Measurements from ENCODE around the gene EAF1. TPM values are rescaled to one million over a fixed set of nuclear protein-coding genes. Genes with fewer than 3 reads are reported as not detected.

Gene EAF1
- polyA plus RNA-seq, 1 donor (not counting 4 experiments of a cell fraction or from before 2014, with no cell fraction given), result 13.7 TPM

- FAIRE-seq (peak; percentile 81), DNase-seq (ENCODE audit: low read depth, low spot score) (no peak)
- Histone ChIP-seq H3K9ac (ENCODE audit: control insufficient read depth, extremely low read depth, insufficient read depth, low read length) (peak overlapping the region; percentile 91), H2AFZ (ENCODE audit: control insufficient read depth, low read length) (no peak overlapping the region), H3K4me1 (ENCODE audit: control insufficient read depth, extremely low read depth, insufficient read depth, low read length) (peaks cover 10% of the 10 kb centered on the region), H3K4me3 (ENCODE audit: control insufficient read depth in 2 of 3, extremely low read depth in 1 of 3, insufficient read depth in 2 of 3, low read depth in 1 of 3, low read length in 3 of 3) (peak overlapping the region; percentile 83 to 97 (median 84)), H3K9me3 (ENCODE audit: control insufficient read depth, low read depth, low read length) (no peaks in the 10 kb centered on the region), H3K27me3 (ENCODE audit: control insufficient read depth, extremely low read depth, insufficient read depth, low read length) (no peaks in the 10 kb centered on the region), H3K9me1 (ENCODE audit: control insufficient read depth, extremely low read depth, insufficient read depth, low read length) (peaks cover 6% of the 10 kb centered on the region), H3K79me2 (ENCODE audit: control insufficient read depth, insufficient read depth, low read length) (peaks cover 57% of the 10 kb centered on the region), H3K27ac (ENCODE audit: control insufficient read depth, insufficient read depth, low read length) (peak overlapping the region; percentile 79), H4K20me1 (ENCODE audit: control insufficient read depth, extremely low read depth, insufficient read depth, low read length) (peaks cover 8% of the 10 kb centered on the region), H3K36me3 (ENCODE audit: control insufficient read depth in 2 of 2, extremely low read depth in 1 of 2, insufficient read depth in 2 of 2, low read length in 2 of 2) (peaks cover 8 to 25% of the 10 kb centered on the region in 2 experiments), H3K4me2 (ENCODE audit: control insufficient read depth, extremely low read depth, insufficient read depth, low read depth, low read length) (peak overlapping the region; percentile 93)
- dilution Hi-C loops (cut with MboI; ENCODE audit: extremely low pct_ligation_motif_present, low sequenced_read_pairs), result no loop called here
- TF ChIP-seq EZH2 (IDR thresholded peaks at IDR 0.05; ENCODE audit: low read length) (no peak), CTCF (optimal IDR thresholded peaks at IDR 0.05 in 1 of 3, IDR thresholded peaks at IDR 0.05 in 1 of 3, conservative IDR thresholded peaks at IDR 0.05 in 1 of 3; ENCODE audit: extremely low read depth in 1 of 3, insufficient read depth in 2 of 3, low read length in 3 of 3) (no peak)
These were observed 1.1 kb downstream of the EAF1 start for GRCh38 chr3:15428539-15428938.

GRCh38 chr3:15429080-15429479 lies 1.7 kb downstream of the EAF1 start:
- H3K9me3 ChIP-seq (ENCODE audit: control insufficient read depth, low read depth, low read length), result no peaks in the 10 kb centered on the region
- H3K9me1 ChIP-seq (ENCODE audit: control insufficient read depth, extremely low read depth, insufficient read depth, low read length), result peaks cover 6% of the 10 kb centered on the region
- H3K79me2 ChIP-seq (ENCODE audit: control insufficient read depth, insufficient read depth, low read length), result peaks cover 57% of the 10 kb centered on the region
- peak overlapping the region; percentile 79 for H3K27ac ChIP-seq (ENCODE audit: control insufficient read depth, insufficient read depth, low read length)
- H3K9ac ChIP-seq (ENCODE audit: control insufficient read depth, extremely low read depth, insufficient read depth, low read length), result no peak overlapping the region
- no peak overlapping the region for H2AFZ ChIP-seq (ENCODE audit: control insufficient read depth, low read length)
- TF ChIP-seq EZH2 (IDR thresholded peaks at IDR 0.05; ENCODE audit: low read length) (no peak), CTCF (optimal IDR thresholded peaks at IDR 0.05 in 1 of 3, IDR thresholded peaks at IDR 0.05 in 1 of 3, conservative IDR thresholded peaks at IDR 0.05 in 1 of 3; ENCODE audit: extremely low read depth in 1 of 3, insufficient read depth in 2 of 3, low read length in 3 of 3) (no peak)
- peak overlapping the region in 2 of 3 experiments; percentile 22 to 83 for H3K4me3 ChIP-seq (ENCODE audit: control insufficient read depth in 2 of 3, extremely low read depth in 1 of 3, insufficient read depth in 2 of 3, low read depth in 1 of 3, low read length in 3 of 3)
- DNase-seq (ENCODE audit: low read depth, low spot score), result no peak
- dilution Hi-C loops (cut with MboI; ENCODE audit: extremely low pct_ligation_motif_present, low sequenced_read_pairs), result no loop called here
- peaks cover 8 to 25% of the 10 kb centered on the region in 2 experiments for H3K36me3 ChIP-seq (ENCODE audit: control insufficient read depth in 2 of 2, extremely low read depth in 1 of 2, insufficient read depth in 2 of 2, low read length in 2 of 2)
- H4K20me1 ChIP-seq (ENCODE audit: control insufficient read depth, extremely low read depth, insufficient read depth, low read length), result peaks cover 8% of the 10 kb centered on the region
- H3K27me3 ChIP-seq (ENCODE audit: control insufficient read depth, extremely low read depth, insufficient read depth, low read length), result no peaks in the 10 kb centered on the region
- FAIRE-seq, result no peak
- H3K4me1 ChIP-seq (ENCODE audit: control insufficient read depth, extremely low read depth, insufficient read depth, low read length), result peaks cover 10% of the 10 kb centered on the region
- H3K4me2 ChIP-seq (ENCODE audit: control insufficient read depth, extremely low read depth, insufficient read depth, low read depth, low read length), result peak overlapping the region; percentile 93
